ENCODE data around the gene ORMDL3.

The ORMDL3 gene

GRCh38 chr17:39927101-39927928 lies at the start of gene ORMDL3, which contains the start of gene LRRC3C:
Gene ORMDL3 (minus strand): TSS chr17:39927601. CDS start chr17:39924203, 3,398 bp downstream.
Gene LRRC3C (plus strand): TSS chr17:39927732. CDS start chr17:39941524, 13,792 bp downstream.
- DNase-seq (ENCODE audit: low read depth in 2 of 2) = peak; percentile 82 to 83

GRCh38 chr17:39975801-39976200 lies 48.4 kb upstream of the ORMDL3 start:
- no peak for DNase-seq (ENCODE audit: low read depth in 2 of 2)

GRCh38 chr17:39974433-39974832 lies 47.0 kb upstream of the ORMDL3 start:
- no peak for DNase-seq (ENCODE audit: low read depth in 2 of 2)

GRCh38 chr17:39973496-39973895 lies 46.1 kb upstream of the ORMDL3 start:
- DNase-seq (ENCODE audit: low read depth in 2 of 2) = no peak

- no peak for DNase-seq (ENCODE audit: low read depth in 2 of 2)
Observed at GRCh38 chr17:39972271-39972670, 44.9 kb upstream of the ORMDL3 start.

- DNase-seq (ENCODE audit: low read depth in 2 of 2) = no peak
Observed at GRCh38 chr17:39971076-39971603, 43.7 kb upstream of the ORMDL3 start.

- DNase-seq (ENCODE audit: low read depth in 2 of 2) = no peak
Observed at GRCh38 chr17:39970157-39970692, 42.8 kb upstream of the ORMDL3 start.

GRCh38 chr17:39969375-39969774 lies 42.0 kb upstream of the ORMDL3 start:
- DNase-seq (ENCODE audit: low read depth in 2 of 2) = no peak

- no peak for DNase-seq (ENCODE audit: low read depth in 2 of 2)
Observed at GRCh38 chr17:39968761-39969160, 41.4 kb upstream of the ORMDL3 start.

- DNase-seq (ENCODE audit: low read depth in 2 of 2) = no peak
Observed at GRCh38 chr17:39966771-39967170, 39.4 kb upstream of the ORMDL3 start.

GRCh38 chr17:39965017-39965699 lies 37.8 kb upstream of the ORMDL3 start:
- no peak for DNase-seq (ENCODE audit: low read depth in 2 of 2)

GRCh38 chr17:39963829-39964228 lies 36.4 kb upstream of the ORMDL3 start:
- no peak for DNase-seq (ENCODE audit: low read depth in 2 of 2)

- no peak for DNase-seq (ENCODE audit: low read depth in 2 of 2)
Observed at GRCh38 chr17:39962642-39963220, 35.3 kb upstream of the ORMDL3 start, which contains the start of gene GSDMA. Gene GSDMA (plus strand): TSS chr17:39963004. CDS start chr17:39965688, 2,684 bp downstream.

- no peak for DNase-seq (ENCODE audit: low read depth in 2 of 2)
Observed at GRCh38 chr17:39960524-39961041, 33.2 kb upstream of the ORMDL3 start.

- no peak for DNase-seq (ENCODE audit: low read depth in 2 of 2)
Observed at GRCh38 chr17:39955726-39956225, 28.4 kb upstream of the ORMDL3 start.

- DNase-seq (ENCODE audit: low read depth in 2 of 2) = no peak
Observed at GRCh38 chr17:39954876-39955275, 27.5 kb upstream of the ORMDL3 start.

GRCh38 chr17:39953471-39953888 lies 26.1 kb upstream of the ORMDL3 start:
- no peak for DNase-seq (ENCODE audit: low read depth in 2 of 2)

GRCh38 chr17:39952680-39953470 lies 25.5 kb upstream of the ORMDL3 start:
- DNase-seq (ENCODE audit: low read depth in 2 of 2) = peak; percentile 89 to 95

GRCh38 chr17:39951924-39952679 lies 24.7 kb upstream of the ORMDL3 start:
- DNase-seq (ENCODE audit: low read depth in 2 of 2) = no peak

- no peak for DNase-seq (ENCODE audit: low read depth in 2 of 2)
Observed at GRCh38 chr17:39950871-39951348, 23.5 kb upstream of the ORMDL3 start.

Data from stimulated activated CD8-positive, alpha-beta memory T cell treated with anti-CD3 and anti-CD28 coated beads, Interleukin-7, amount 100 ng/mL, for 1 hour (primary cell).